Measurements from ENCODE around the gene RNF20. TPM values are rescaled to one million over a fixed set of nuclear protein-coding genes. Genes with fewer than 3 reads are reported as not detected.
"Not testable (repeated sequence)": the region's sequence is repeated elsewhere in the genome, so short reads cannot be mapped to it uniquely, and the experiment has no call there.

Gene RNF20
- polyA plus RNA-seq, 1 of the 3 experiments (the other 2 are of a cell fraction) = 16.0 TPM

- DNase-seq = no peak
- POLR2A ChIA-PET = interaction anchor here (0.7 kb wide), 1 partner anchor 42 kb away, joined by 5 read pairs; no protein-coding TSS in a partner anchor
- 0 out of 2 replicates have a peak overlapping the region, but pooled peaks have one; percentile 13 for H3K4me2 ChIP-seq
- H2AFZ ChIP-seq (ENCODE audit: low read depth) = no peak overlapping the region
- H3K9ac ChIP-seq = no peak overlapping the region
- peak overlapping the region in 1 of 2 experiments; percentile 15; a peak in 1 of 4 replicates for H3K27ac ChIP-seq (ENCODE audit: low read depth in 2 of 2, low read length in 1 of 2)
- no peaks in the 10 kb centered on the region for H4K20me1 ChIP-seq (ENCODE audit: insufficient read depth)
- peaks cover under 1% of the 10 kb centered on the region for H3F3A ChIP-seq (replicated peaks; ENCODE audit: insufficient read depth)
- 25% methylated on average over 4 of the region's 4 CpGs for WGBS (ENCODE audit: low lambda C conversion rate)
- no peaks in the 10 kb centered on the region for H3K9me2 ChIP-seq
- CTCF ChIA-PET = interaction anchor here (1.1 to 1.7 kb wide), 3 partner anchors 12 to 128 kb away, joined by 3 to 5 read pairs (median 4); no protein-coding TSS in a partner anchor
- TF ChIP-seq RXRA (IDR thresholded peaks at IDR 0.05; ENCODE audit: borderline replicate concordance, low read depth) (no peak), CHD2 (IDR thresholded peaks at IDR 0.05; ENCODE audit: low read length, partially characterized antibody) (no peak), FOSL2 (IDR thresholded peaks at IDR 0.05; ENCODE audit: borderline replicate concordance, low read depth) (peak; percentile 25; the same call in 1 of the 2 replicates), SMC3 (IDR thresholded peaks at IDR 0.05; ENCODE audit: low read depth, low read length) (no peak), TEAD4 (IDR thresholded peaks at IDR 0.05; ENCODE audit: borderline replicate concordance, insufficient read depth) (no peak)
- TF ChIP-seq, protein P1, sequence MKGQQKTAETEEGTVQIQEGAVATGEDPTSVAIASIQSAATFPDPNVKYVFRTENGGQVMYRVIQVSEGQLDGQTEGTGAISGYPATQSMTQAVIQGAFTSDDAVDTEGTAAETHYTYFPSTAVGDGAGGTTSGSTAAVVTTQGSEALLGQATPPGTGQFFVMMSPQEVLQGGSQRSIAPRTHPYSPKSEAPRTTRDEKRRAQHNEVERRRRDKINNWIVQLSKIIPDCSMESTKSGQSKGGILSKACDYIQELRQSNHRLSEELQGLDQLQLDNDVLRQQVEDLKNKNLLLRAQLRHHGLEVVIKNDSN (IDR thresholded peaks at IDR 0.05; ENCODE audit: borderline replicate concordance, low read depth) = no peak
- TF ChIP-seq, protein P2, sequence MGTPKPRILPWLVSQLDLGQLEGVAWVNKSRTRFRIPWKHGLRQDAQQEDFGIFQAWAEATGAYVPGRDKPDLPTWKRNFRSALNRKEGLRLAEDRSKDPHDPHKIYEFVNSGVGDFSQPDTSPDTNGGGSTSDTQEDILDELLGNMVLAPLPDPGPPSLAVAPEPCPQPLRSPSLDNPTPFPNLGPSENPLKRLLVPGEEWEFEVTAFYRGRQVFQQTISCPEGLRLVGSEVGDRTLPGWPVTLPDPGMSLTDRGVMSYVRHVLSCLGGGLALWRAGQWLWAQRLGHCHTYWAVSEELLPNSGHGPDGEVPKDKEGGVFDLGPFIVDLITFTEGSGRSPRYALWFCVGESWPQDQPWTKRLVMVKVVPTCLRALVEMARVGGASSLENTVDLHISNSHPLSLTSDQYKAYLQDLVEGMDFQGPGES (IDR thresholded peaks at IDR 0.05; ENCODE audit: low read depth, low read length) = no peak
- H3K9me3 ChIP-seq = no peaks in the 10 kb centered on the region
- no peak overlapping the region for H3K4me3 ChIP-seq (ENCODE audit: low read depth in 2 of 2, low read length in 1 of 2)
- H3K79me2 ChIP-seq (ENCODE audit: insufficient read depth) = no peaks in the 10 kb centered on the region
- H3K4me1 ChIP-seq (ENCODE audit: control insufficient read depth in 1 of 2, insufficient read depth in 2 of 2, low read depth in 1 of 2, low read length in 1 of 2) = no peaks in the 10 kb centered on the region; a peak in 1 of 4 replicates
- H3K36me3 ChIP-seq (replicated peaks in 1 of 2; ENCODE audit: control insufficient read depth in 1 of 2, insufficient read depth in 2 of 2, low read length in 1 of 2) = no peaks in the 10 kb centered on the region
- H3K27me3 ChIP-seq (ENCODE audit: insufficient read depth) = no peaks in the 10 kb centered on the region
Observed at GRCh38 chr9:101587332-101588043, 53.8 kb downstream of the RNF20 start.

GRCh38 chr9:101590074-101590473 lies 56.4 kb downstream of the RNF20 start:
- CTCF ChIA-PET = interaction anchor here (0.9 to 1.4 kb wide), 5 partner anchors 11 to 138 kb away, joined by 3 to 4 read pairs (median 3); no protein-coding TSS in a partner anchor
- H3K4me2 ChIP-seq; H3K9ac ChIP-seq; H3K9me2 ChIP-seq; DNase-seq; H3K27me3 ChIP-seq (ENCODE audit: insufficient read depth); H3K27ac ChIP-seq (ENCODE audit: low read depth in 2 of 2, low read length in 1 of 2); H3K4me3 ChIP-seq (ENCODE audit: low read depth in 2 of 2, low read length in 1 of 2); H3K36me3 ChIP-seq (replicated peaks in 1 of 2; ENCODE audit: control insufficient read depth in 1 of 2, insufficient read depth in 2 of 2, low read length in 1 of 2); H3K4me1 ChIP-seq (ENCODE audit: control insufficient read depth in 1 of 2, insufficient read depth in 2 of 2, low read depth in 1 of 2, low read length in 1 of 2); H3K9me3 ChIP-seq; POLR2A ChIA-PET; H3F3A ChIP-seq (replicated peaks; ENCODE audit: insufficient read depth); H2AFZ ChIP-seq (ENCODE audit: low read depth); H4K20me1 ChIP-seq (ENCODE audit: insufficient read depth); H3K79me2 ChIP-seq (ENCODE audit: insufficient read depth): not testable (repeated sequence)
- TF ChIP-seq PBX3 (IDR thresholded peaks at IDR 0.05) (peak; percentile 35; the same call in 1 of the 2 replicates), JUND (IDR thresholded peaks at IDR 0.05) (peak; percentile 44), FOSL2 (IDR thresholded peaks at IDR 0.05; ENCODE audit: borderline replicate concordance, low read depth) (peak; percentile 65; the same call in 1 of the 2 replicates)
- 30% methylated on average over 6 of the region's 6 CpGs for WGBS (ENCODE audit: low lambda C conversion rate)

All from SK-N-SH (cell line).